Measurements from ENCODE around the gene RAPSN.
A peak's percentile ranks its signal among the peaks of the same experiment; 100 is the strongest.

Gene RAPSN

DNA sequence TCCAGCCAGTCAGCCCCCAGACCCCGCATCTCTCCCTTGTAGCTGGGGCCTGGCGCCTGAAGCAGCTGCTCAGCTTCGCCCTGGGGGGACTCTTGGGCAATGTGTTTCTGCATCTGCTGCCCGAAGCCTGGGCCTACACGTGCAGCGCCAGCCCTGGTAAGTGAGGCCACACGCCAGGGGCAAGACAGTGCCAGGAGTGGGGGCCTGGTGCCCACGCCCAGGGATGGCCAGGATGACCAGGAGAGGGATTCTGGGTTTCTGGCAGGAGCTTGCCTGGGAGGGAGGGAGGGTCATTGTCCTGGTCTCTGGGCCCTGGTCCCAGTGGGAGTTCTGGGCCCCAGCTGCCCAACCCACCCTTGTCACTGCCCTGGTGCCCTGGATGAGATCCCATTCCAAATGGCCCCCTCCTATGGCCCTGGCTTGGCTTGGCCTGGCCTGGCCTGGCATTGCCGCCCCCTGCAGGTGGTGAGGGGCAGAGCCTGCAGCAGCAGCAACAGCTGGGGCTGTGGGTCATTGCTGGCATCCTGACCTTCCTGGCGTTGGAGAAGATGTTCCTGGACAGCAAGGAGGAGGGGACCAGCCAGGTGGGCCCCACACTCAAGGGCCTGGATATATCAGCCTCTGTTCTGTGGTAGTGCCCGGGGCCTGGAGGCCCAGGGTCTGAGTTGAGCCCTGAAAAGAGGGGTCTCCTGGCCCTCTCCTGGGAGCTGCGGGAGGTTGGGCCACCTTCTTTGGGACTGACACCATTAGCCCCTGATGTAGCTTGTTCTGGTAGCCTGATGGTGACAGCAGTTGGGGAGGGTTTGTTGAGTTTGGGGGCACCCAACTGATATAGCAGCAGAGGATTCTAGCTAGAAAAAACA, 36.8 kb downstream of the RAPSN start:
- TF ChIP-seq POLR2AphosphoS5 (IDR thresholded peaks at IDR 0.05; ENCODE audit: low read depth, low read length) (no peak), TAF1 (IDR thresholded peaks at IDR 0.05; ENCODE audit: borderline replicate concordance, low read depth, low read length) (no peak)
- FAIRE-seq (peak; percentile 95), DNase-seq (ENCODE audit: insufficient read length) (peak; percentile 72)

DNA sequence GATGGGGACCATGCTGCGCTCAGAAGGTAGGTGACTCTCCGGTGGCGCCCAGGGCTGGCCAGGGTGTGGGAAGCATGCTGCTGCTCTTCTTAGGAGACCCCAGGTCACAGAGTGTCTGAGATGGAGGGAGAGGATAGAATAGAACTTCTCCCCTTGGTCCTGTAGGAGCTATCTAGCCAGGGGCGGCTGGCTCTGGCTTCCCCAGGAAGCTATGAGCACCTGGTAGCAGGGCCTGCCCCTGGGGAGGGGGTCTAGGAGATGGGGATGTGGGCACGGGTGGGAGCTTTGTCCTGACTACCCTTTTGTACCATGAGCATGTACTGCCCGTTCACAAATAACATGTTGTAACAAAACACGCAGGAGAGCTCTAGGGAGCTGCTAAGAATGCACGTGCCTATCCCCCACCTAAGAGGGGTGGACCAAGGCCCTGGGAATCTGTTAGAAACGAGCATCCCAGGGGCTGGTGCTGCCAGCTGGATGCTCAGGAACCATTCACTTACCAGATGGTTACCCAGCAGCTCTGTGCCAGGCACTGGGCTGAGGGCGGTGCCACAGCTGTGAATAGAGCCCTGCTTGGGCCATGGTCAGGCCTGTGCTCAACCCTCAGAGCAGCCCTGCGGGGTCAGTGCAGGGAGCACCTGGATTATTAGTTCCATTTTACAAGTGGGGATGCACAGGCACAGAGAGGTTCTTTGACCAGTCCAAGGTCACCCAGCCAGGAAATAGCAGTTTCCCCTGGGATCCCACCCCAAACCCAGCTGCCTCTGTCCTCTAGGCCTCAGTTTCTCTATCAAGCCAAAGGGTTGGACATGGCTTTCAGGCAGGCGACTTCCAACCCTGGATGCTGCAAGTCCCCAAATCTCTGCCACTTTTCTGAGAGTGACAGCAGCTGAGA, 38.3 kb downstream of the RAPSN start:
- FAIRE-seq = no peak
- no peak for DNase-seq (ENCODE audit: insufficient read length)
- no peak for TF ChIP-seq POLR2A (IDR thresholded peaks at IDR 0.05; ENCODE audit: low read depth, low read length)
- TF ChIP-seq POLR2AphosphoS5 (IDR thresholded peaks at IDR 0.05; ENCODE audit: low read depth, low read length) = no peak
- no peak for TF ChIP-seq TAF1 (IDR thresholded peaks at IDR 0.05; ENCODE audit: borderline replicate concordance, low read depth, low read length)

DNA sequence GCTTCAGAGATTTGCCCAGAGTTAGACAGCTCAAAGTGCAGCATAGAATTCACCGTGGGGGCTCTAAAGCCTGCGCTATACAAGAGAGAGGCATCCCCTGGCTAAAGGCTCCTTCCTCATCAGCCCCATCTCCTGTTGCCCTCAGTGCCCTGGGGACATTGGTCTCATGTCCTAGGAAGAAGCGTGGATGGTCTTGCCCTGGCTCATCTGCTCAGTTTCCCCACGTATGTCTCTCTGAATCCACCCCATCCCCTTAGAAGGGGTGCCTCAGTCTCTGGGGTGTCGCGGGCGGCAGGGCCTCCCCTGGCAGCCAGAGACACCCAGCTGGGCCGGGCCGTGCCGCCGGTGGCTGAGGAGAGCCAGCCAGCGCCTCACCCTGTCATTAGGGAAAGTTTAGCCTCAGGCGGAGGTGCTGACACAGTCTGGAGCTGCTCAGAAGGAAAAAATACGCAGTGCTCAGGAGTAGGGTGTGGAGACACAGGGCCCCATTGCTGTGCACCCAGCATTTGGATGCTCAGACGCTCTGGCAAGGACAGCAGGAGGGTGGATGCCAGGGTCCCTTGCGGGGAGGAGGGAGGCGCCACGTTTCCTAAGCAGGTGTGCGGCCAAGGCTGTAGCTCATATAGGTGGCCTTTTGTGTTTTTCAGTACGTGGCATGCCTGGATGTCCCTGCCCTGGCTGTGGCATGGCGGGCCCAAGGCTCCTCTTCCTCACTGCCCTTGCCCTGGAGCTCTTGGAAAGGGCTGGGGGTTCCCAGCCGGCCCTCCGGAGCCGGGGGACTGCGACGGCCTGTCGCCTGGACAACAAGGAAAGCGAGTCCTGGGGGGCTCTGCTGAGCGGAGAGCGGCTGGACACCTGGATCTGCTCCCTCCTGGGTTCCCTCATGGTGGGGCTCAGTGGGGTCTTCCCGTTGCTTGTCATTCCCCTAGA, 39.2 kb downstream of the RAPSN start:
- TF ChIP-seq TAF1 (IDR thresholded peaks at IDR 0.05; ENCODE audit: borderline replicate concordance, low read depth, low read length) (no peak), POLR2A (IDR thresholded peaks at IDR 0.05; ENCODE audit: low read depth, low read length) (no peak), POLR2AphosphoS5 (IDR thresholded peaks at IDR 0.05; ENCODE audit: low read depth, low read length) (no peak)
- DNase-seq (ENCODE audit: insufficient read length) (no peak), FAIRE-seq (no peak)

DNA sequence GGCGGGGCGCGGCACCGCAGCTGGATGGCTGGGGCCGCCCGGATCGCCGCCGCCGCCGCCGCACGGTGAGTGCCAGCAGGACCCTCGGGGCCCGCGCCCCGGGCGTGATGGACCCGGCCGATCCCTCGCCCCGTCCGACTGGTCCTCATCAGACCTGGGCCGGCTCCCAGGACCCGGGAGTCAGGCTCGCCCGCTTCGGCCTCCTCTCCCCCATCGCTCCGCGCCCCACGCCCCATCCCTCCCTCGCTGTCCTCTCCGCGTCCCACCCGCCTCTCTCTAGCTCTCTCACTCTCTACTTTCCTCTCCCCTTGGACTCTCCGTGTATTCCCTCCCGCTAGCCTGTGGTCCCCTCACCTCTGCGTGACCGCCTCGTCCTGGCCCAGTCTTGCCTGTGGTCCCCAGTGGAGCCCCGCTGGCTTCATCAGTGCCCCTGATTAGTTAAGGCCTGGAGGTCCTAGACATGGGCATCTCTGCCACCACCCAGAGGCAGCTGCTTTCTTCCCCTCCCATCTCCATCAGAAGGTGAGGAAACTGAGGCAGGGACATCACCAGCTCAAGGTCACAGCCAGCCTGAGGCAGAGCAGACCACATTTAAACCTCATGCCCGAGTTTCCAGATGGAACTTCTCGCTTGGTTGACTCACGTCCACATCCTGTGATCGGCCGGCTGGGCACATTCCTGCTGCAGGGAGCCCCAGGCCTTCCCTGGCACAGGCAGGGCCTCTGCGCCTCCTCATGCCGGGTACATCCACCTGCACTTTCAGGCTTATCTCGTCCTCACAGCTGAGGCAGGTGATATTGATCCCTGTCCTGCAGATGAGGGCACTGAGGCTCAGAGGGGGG, 40.1 kb downstream of the RAPSN start:
- DNase-seq (ENCODE audit: insufficient read length) = no peak
- TF ChIP-seq TAF1 (IDR thresholded peaks at IDR 0.05; ENCODE audit: borderline replicate concordance, low read depth, low read length) (no peak), POLR2AphosphoS5 (IDR thresholded peaks at IDR 0.05; ENCODE audit: low read depth, low read length) (no peak), POLR2A (IDR thresholded peaks at IDR 0.05; ENCODE audit: low read depth, low read length) (0 out of 2 replicates have a peak, but pooled peaks have one; percentile 8)
- no peak for FAIRE-seq

DNA sequence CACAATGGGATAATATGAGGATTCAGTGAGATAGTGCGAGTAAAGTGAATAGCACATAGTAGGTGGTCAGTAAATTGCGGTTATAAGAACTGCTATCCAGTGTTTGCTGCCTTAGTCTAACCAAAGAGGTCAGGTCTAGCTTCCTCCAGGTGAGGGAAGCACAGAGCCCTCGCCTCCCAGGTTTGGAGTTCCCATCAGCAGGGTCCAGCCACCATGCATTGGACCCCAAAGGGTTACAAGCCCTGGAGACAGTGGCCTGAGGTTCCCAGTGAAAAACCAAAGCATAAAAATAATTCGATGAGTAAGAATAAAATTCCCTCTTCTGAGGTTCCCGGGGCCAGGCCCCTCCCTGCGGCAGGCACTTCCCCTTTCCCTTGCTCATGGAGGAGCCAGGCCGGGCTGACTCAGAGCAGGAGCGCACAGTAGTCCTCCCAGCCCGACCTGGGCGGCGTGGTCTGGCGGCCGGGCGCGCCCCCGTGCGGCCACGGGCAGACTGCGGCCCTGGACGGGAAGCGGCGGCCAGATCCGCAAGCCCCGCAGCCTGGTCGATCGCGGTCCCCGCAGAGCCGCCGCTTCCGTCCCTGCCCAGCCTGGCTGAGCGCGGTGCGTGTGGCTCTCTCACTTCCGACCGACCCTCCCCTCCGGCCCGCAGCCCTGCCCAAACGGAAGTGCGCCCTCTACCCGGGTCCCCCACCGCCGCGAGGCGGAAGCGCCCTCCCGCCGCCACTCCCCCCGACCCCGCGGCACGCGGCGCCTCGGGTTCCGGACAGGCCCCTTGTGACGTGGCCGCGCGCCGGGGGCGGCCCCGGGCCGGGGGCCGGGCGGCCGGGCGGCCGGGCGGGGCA, 41.0 kb downstream of the RAPSN start, which contains the start of gene SLC39A13:
TSS of gene SLC39A13 (plus strand) at position 845 of the 845 bp plus-strand sequence. CDS start 1,505 bp downstream, outside the sequence.
- peak; percentile 99 for FAIRE-seq
- peak; percentile 96 for DNase-seq (ENCODE audit: insufficient read length)
- TF ChIP-seq TAF1 (IDR thresholded peaks at IDR 0.05; ENCODE audit: borderline replicate concordance, low read depth, low read length) (no peak; the same call in 1 of the 2 replicates), POLR2A (IDR thresholded peaks at IDR 0.05; ENCODE audit: low read depth, low read length) (peak; percentile 70; the same call in 1 of the 2 replicates), POLR2AphosphoS5 (IDR thresholded peaks at IDR 0.05; ENCODE audit: low read depth, low read length) (peak; percentile 69; the same call in 1 of the 2 replicates)

DNA sequence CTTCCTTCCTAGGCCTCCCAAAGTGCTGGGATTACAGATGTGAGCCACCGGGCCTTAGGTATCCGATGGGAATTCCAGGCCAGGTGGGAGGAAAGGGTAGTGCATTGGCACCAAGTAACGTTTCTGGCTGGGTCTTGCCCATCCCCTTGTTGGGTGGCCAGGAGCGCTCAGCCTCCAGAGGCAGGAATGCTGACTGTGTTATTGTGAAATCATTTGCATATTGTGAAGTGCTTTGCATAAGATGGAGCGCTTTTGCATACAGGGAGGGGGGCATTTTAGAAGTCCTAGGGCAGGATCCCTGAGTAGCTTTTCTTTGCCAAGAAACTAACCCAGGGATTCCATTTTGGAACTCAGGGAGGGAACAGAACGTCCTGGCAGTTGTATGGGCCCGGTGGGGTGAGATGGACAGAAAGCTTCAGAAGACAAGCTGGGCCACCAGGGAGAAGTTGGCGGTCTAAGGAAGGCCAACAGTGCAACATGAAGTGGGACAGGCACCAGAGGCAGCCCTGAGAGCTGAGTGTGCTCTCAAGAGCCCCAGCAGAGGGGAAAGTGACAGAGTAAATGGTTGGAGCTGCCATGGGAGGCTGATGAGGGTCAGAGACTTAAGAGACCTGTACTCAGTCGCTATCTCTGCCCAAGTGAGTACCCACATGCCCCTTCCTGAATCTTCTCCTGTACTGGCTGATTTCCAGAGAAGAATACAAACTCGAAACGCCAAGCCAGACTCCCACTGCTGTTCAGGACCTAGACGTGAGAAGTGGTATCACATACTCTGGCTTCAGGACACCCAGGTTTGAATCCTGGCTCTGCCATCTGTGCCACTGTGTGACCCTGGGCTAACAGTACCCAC, 41.8 kb downstream of the RAPSN start:
- no peak for FAIRE-seq

DNA sequence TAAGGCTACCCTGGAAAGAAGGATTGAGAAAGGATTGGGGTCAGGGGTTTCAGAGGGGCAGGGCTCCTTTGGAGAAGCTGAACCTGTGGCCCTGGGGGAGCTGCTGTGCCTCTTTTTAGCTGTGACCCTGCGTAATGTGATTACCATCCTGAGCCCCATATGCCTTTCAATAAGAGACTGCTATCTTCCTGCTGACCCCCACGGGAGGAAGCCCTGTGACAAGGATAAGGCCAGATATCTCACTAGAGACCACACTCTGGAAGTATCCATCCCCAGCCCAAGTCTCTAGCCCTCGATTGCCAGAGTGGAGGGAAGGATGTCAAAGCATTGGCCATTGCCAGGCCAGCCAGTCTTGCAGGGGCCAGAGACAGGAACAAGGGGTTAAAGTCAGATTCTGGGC, 45.4 kb downstream of the RAPSN start:
- TF ChIP-seq TAF1 (IDR thresholded peaks at IDR 0.05; ENCODE audit: borderline replicate concordance, low read depth, low read length) (no peak), POLR2A (IDR thresholded peaks at IDR 0.05; ENCODE audit: low read depth, low read length) (no peak), POLR2AphosphoS5 (IDR thresholded peaks at IDR 0.05; ENCODE audit: low read depth, low read length) (no peak)
- FAIRE-seq (no peak), DNase-seq (ENCODE audit: insufficient read length) (peak; percentile 1)

More for the DNA sequence above, 41.8 kb downstream of the RAPSN start:
- DNase-seq (ENCODE audit: insufficient read length) = no peak
- TF ChIP-seq POLR2A (IDR thresholded peaks at IDR 0.05; ENCODE audit: low read depth, low read length) = no peak
- TF ChIP-seq POLR2AphosphoS5 (IDR thresholded peaks at IDR 0.05; ENCODE audit: low read depth, low read length) = 0 out of 2 replicates have a peak, but pooled peaks have one; percentile 6
- TF ChIP-seq TAF1 (IDR thresholded peaks at IDR 0.05; ENCODE audit: borderline replicate concordance, low read depth, low read length) = no peak

DNA sequence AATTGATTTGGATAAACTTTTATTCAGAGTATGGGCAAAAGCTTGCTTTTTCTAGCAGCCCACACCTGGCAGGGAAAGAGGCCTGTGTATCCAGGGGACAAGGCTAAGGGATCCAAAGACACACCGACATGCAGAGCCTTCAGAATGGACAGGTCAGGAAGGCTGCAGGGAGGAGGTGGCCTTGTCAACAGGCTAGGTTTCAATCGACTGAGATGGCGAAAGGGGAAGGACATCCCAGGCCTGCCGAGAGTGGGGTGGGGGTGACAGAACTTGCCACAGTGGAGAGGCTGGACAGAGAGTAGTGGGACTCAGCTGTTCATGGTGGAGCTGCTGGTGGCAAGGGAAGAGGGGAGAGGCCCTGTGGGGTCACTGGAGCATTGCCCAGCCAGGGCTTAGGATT, 45.8 kb downstream of the RAPSN start:
- no peak for FAIRE-seq
- TF ChIP-seq POLR2A (IDR thresholded peaks at IDR 0.05; ENCODE audit: low read depth, low read length) = no peak
- no peak for TF ChIP-seq POLR2AphosphoS5 (IDR thresholded peaks at IDR 0.05; ENCODE audit: low read depth, low read length)
- no peak for TF ChIP-seq TAF1 (IDR thresholded peaks at IDR 0.05; ENCODE audit: borderline replicate concordance, low read depth, low read length)
- no peak for DNase-seq (ENCODE audit: insufficient read length)
